ENCODE results near the gene SGIP1. TPM values are rescaled to one million over a fixed set of nuclear protein-coding genes. Genes with fewer than 3 reads are reported as not detected.

SGIP1 gene
- total RNA-seq, 1 donor from 2014 or later = 0.79 TPM

DNA sequence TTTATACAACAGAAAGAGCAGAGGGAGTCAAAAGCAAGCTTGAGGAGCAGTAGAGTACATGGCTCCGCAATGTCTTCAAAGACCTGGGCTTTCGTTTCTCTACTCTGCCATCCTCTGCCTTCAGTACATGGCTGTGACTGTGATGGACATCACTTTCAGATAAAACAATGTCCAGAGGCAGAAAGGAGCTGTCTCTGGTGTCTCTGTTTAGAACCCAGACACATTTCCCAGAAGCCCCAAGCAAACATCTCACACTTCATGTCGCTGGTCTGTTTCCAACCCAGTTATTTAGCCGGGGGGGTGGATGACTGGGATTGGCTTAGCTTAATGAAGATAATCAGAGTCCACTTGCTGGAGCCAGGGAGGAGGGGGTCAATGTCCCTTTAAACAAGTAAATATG is 25.6 kb downstream of the SGIP1 start:
- Histone ChIP-seq H3K27me3 (ENCODE audit: control insufficient read depth, insufficient read depth, low read length) (no peaks in the 10 kb centered on the region), H3K36me3 (ENCODE audit: control insufficient read depth, insufficient read depth, low read length) (no peaks in the 10 kb centered on the region), H3K4me3 (ENCODE audit: low read depth, low read length) (no peak overlapping the region)
- no peak for TF ChIP-seq CTCF (IDR thresholded peaks at IDR 0.05; ENCODE audit: insufficient read depth, low read length, severe bottlenecking)
- FAIRE-seq (no peak), DNase-seq (ENCODE audit: low read depth) (no peak)

DNA sequence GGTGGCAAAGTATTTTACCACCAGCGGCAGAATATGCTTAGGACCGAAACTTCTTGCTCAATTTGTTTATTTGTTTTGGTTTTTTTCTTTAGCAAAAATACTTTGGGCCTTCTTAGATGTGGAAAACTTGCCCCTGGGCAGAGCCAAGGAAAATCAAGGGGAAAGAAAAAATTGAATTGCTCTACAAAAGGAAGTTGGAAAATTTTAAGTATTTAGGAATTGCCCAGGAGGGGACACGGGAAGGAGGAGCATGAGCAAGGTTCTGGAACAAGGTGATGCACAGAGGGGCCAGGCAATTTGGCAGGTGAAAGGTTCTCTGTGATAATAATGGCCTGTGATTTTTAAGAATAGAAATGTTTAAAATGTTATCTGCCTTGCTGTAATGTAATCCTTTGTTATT is 28.6 kb downstream of the SGIP1 start:
- no peak for FAIRE-seq
- TF ChIP-seq CTCF (IDR thresholded peaks at IDR 0.05; ENCODE audit: insufficient read depth, low read length, severe bottlenecking) = no peak
- Histone ChIP-seq H3K36me3 (ENCODE audit: control insufficient read depth, insufficient read depth, low read length) (no peaks in the 10 kb centered on the region), H3K4me3 (ENCODE audit: low read depth, low read length) (no peak overlapping the region), H3K27me3 (ENCODE audit: control insufficient read depth, insufficient read depth, low read length) (no peaks in the 10 kb centered on the region)
- DNase-seq (ENCODE audit: low read depth) = no peak

GRCh38 chr1:66563094-66563800 is 29.3 kb downstream of the SGIP1 start:
- FAIRE-seq (no peak), DNase-seq (ENCODE audit: low read depth) (peak; percentile 78)
- H3K4me3 ChIP-seq (ENCODE audit: low read depth, low read length) = no peak overlapping the region
- no peaks in the 10 kb centered on the region for H3K27me3 ChIP-seq (ENCODE audit: control insufficient read depth, insufficient read depth, low read length)
- TF ChIP-seq CTCF (IDR thresholded peaks at IDR 0.05; ENCODE audit: insufficient read depth, low read length, severe bottlenecking) = no peak
- H3K36me3 ChIP-seq (ENCODE audit: control insufficient read depth, insufficient read depth, low read length) = no peaks in the 10 kb centered on the region

DNA sequence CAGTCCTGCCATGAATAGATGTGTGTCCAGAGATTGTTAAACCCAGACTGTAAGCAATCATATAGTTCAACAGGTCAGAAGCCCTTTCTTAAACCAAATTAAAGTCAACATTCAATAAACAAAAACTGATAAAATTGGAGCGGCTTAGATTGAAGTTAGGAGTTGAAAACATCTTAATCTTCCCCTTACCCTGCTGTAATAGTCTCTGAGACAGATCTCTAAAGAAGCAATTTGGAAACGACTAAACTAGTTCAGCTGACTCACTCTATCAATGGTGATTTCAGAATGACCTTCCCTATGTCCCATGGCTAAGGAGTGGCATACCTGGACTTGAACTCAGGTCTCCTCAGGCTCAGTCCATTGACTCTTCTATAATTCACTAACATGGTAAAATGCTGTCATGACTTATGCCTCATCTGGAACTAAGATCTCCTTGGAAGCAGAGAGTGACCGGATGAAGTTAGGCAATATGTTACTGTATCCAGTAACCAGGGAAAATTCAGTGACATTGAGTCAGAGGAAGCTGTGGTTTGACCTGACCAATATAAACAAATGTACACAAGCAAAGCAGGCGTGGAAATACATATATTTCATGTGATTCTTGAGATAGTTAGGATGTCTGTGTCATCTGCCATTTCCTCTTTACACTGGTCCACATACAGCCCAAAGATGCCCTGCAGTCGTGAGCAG is 30.1 kb downstream of the SGIP1 start:
- Histone ChIP-seq H3K27me3 (ENCODE audit: control insufficient read depth, insufficient read depth, low read length) (no peaks in the 10 kb centered on the region), H3K36me3 (ENCODE audit: control insufficient read depth, insufficient read depth, low read length) (no peaks in the 10 kb centered on the region), H3K4me3 (ENCODE audit: low read depth, low read length) (no peak overlapping the region)
- no peak for TF ChIP-seq CTCF (IDR thresholded peaks at IDR 0.05; ENCODE audit: insufficient read depth, low read length, severe bottlenecking)
- peak; percentile 84 for FAIRE-seq
- DNase-seq (ENCODE audit: low read depth) = peak; percentile 100

DNA sequence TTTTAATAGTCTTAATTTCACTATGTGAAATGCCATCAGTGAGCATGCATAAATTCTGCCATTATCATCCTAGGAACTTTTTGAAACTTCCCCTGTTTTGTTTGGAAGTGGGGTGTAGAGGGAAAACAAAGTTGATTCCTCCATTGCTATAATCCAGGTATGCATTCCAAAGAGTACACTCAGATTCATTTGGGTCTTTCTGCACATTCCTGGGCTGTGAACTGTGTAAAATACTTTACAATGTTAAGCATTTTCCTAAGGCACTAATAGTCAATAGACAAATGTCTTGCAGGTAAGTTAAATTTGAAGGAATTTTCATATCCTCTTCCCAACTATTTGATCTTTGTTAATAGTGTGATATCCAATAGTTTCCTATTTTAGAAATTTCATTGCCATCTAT is 36.2 kb downstream of the SGIP1 start:
- peak; percentile 50 for DNase-seq (ENCODE audit: low read depth)
- Histone ChIP-seq H3K4me3 (ENCODE audit: low read depth, low read length) (no peak overlapping the region), H3K36me3 (ENCODE audit: control insufficient read depth, insufficient read depth, low read length) (no peaks in the 10 kb centered on the region), H3K27me3 (ENCODE audit: control insufficient read depth, insufficient read depth, low read length) (no peaks in the 10 kb centered on the region)
- FAIRE-seq = no peak
- no peak for TF ChIP-seq CTCF (IDR thresholded peaks at IDR 0.05; ENCODE audit: insufficient read depth, low read length, severe bottlenecking)
